NOMO-1 (cell line): ENCODE data around the gene ZNF384.
"Not testable (repeated sequence)": the region's sequence is repeated elsewhere in the genome, so short reads cannot be mapped to it uniquely, and the experiment has no call there.

Source experiments
- DNase-seq, 2 experiments: peaks; one replicate each; lab custom pipeline; 2025; ENCODE audit not compliant: unreplicated experiment in 2 of 2; lab: John Stamatoyannopoulos, UW

The ZNF384 gene

DNA sequence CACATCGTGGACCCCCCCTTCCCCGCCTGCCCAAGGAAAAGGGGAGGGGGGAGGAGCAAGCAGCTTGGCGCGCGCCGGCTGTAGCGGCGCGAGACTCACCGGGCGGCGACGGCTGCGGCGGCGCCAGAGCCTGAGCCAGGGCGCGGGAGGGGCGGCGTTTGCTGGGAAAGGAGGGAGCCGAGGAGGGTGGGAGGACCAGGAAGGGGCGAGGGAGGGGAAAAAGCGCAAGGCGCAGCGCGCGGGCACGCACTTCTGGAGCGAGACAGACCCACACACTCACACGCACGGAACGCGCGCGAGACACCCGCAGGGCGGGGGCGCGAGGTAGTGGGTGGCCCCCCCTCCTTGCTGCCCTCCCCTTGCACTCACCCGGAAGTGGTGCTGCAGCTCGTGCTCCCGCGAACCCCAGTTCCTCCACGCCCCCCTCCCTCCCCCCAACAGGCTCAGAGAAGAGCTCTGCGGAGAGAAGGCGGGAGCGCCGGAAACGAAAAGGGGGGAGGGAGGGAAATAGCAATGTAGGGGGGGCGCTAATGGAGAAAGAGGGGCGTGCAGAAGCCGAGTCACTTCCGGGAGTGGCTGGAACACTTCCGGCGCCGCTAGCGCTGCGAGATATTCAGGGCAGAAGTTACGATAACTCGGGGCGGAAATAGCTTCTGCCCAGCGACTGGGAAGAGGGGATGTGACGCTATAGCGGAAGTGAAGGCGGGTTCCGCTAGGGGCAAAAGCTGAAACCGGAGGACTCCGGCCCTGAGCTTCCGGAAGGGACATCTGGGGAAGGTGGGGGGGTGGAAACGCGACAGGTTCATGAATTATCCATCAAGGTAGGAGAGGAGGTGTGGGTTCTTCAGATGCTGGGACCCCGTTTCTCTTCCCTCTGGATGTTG, at the start of gene ZNF384:
ZNF384 (minus strand) TSS at position 377 of the 884 bp plus-strand sequence. CDS start 9,855 bp downstream, outside the sequence.
- peak; percentile 98 to 99 for DNase-seq

DNA sequence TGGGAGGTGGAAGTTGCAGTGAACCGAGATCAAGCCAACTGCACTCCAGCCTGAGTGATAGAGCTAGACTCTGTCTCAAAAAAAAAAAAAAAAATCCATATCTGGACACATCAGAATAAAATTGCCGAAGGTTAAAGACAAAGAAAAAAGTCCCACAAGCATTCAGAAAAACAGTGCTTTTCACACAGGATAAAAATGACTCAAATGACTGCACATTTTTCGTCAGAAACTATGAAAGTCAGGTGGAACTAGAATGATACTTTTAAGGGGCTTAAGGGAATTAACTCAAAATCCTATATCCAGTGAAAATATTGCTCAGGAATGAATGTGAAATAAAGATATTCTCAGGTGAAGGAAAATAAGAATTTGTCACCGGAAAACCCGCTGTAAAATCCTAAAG, 47.6 kb upstream of the ZNF384 start:
- no peak for DNase-seq

DNA sequence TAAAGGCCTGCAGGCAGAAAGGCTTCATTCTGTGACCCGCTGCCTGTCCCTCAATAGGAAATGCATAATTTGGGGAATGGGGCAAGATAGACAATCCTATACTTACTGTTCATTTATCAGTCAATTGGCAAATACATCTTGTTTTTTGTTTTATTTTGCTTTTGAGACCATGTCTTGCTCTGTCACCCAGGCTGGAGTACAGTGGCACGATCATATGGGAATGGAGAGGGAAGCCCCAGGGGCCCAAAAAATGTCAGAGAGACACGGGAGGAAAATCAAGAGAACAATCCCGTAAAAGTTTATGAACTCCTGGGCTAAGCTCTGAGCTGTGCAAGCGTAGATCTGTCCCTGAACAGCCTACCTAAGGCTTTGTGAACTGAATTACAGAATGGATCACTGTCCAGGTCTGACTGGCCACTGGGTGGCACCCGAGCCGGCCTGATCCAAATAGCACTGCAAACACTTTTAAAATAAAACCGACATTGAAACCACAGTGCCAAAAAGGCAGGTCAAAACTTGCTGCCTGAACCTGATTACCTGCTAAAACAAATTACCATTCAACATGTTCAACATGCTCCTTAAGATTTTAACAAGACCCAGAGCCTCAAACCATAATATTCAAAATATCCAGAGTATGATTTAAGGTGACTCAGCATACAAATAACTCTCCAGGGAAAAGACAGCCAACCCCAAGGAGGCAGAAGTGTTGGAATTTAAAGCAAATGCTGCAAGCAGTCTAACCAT, 46.4 kb upstream of the ZNF384 start:
- peak; percentile 29 to 56 for DNase-seq

DNA sequence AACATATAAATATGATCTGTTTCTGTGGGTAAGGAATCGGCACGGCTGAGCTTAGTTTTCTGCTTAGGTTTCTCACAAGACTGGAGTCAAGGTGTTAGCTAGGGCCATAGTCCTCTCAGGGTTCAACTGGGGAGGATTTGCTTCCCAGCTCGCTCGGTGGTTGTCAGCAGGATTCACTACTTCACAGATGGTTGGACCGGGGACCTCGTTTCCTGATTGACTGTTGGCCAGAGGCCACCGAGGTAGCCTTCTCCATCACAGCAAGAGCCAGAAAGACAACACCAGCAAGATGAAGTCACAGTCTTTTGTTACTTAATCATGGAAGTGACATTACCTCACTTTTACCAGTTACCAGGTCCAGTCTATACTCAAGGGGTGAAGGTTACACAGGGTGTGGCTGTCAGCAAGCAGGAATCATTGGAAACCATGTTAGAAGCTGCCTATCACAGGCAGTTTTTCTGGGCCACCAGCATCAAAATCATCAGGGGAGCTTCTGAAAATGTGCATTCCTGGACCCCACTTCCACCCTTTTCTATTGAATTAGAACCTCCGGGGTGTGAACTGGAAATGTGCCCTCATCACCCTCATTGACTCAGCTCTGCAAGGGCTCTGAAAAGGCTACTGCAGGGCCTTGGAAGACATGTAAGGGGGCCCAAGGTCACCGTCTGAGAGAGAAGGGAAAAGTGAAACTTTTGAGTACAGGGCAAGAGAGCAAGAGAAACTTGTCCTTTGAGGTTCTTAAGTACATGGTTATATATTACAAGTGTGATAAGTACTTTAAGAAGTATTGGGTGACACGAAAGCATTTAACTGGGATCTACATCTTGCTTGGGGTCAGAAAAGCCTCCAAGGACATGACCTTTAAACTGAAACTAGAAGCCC, 45.6 kb upstream of the ZNF384 start:
- no peak for DNase-seq

DNA sequence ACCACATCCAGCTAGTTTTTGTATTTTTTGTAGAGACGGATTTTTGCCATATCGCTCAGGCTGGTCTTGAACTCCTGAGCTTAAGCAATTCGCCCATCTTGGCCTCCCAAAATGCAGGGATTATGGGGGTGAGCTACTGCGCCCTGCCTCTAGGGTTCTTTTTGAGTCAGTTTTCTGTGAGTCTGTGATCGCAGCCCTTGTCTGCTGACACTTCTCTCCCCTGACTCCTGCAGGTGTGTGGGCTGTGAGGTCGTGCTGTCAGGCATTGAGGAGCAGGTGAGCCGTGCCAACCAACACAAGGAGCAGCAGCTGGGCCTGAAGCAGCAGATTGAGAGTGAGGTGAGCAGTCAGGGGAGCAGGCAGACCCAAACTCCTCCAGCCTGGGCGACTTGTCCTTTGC, 41.0 kb upstream of the ZNF384 start:
- DNase-seq, result no peak

DNA sequence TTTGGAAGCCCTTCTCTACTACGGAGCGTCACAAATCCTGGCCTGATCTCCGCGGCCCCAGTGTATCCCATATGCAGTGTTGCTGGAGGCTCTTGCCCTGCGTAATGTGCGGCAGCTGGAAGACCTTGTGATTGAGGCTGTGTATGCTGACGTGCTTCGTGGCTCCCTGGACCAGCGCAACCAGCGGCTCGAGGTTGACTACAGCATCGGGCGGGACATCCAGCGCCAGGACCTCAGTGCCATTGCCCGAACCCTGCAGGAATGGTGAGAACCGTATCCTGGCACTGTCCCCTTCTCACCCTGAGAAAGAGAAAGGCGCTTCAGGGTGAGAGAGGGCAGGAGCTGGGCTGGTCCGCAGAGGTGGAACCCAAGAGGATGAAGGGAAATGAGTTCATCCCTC, 40.0 kb upstream of the ZNF384 start:
- DNase-seq, result no peak

DNA sequence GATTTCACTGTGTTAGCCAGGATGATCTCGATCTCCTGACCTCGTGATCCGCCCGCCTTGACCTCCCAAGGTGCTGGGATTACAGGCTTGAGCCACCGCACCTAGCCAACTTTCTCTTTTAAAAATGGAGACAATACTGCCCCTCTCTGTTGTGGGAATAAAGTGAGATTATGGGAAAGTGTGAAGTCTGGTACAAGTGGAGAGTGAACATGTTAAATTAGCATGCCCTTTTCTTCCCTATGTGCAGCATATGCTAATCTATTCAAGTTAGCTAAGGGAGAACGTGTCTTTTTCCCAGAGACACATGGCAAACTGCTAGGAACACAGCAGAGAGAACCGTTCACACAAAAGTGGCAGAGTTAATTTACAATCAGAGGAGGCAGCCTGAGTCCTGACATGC, 36.2 kb upstream of the ZNF384 start:
- DNase-seq, result no peak

DNA sequence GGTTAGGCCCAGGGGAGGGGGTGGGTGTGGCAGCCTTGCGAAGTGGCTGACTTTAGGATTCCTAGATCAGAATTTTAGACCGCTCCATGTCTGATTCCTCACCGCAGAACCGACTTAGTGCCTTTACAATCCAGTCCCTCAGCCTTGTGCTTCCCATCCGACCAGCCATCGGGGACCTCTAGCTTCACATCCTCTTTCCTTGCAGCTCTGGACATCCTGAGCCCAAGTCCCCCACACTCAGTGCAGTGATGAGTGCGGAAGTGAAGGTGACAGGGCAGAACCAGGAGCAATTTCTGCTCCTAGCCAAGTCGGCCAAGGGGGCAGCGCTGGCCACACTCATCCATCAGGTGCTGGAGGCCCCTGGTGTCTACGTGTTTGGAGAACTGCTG, 35.2 kb upstream of the ZNF384 start:
- DNase-seq, result peak; percentile 38 to 68

DNA sequence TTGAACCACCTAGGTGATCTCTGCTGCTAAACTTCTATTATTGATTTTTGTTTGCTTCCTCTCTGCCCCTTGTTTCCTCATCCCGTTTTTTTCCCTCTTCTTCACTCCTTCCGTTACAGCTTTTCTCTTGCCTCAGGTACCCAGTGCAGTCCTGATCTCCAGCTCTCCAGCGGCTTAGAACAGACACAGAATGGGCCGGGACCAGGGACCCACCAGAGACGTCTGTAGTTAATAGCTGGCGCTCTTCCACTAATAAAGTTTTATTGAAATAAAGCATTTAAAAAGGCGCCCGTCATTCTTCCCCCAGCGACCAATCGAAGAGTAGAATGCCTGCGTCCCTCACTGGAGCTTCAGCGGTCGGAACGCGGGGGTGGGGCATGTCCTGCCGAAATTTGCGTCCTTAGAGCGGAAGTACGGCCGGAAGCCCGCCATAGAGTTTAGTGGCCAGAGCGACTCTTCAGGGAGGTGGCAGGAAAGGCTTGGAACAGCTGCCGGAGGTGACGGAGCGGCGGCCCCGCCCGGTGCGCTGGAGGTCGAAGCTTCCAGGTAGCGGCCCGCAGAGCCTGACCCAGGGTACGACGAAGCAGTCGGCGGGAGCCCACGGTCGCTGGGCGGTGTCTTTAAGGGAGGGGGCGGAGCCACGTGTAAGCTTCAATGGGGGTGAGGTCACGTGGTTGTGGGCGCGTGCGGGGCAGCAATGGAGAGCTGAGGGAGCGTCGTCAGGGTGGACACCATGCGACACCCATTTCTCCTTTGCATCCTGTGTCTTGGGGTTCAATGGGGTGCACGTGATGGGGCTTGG, 34.6 kb upstream of the ZNF384 start, which contains the start of gene COPS7A:
COPS7A (plus strand) TSS at position 440 of the 802 bp plus-strand sequence. CDS start 611 bp downstream, outside the sequence.
- peak; percentile 99 for DNase-seq

DNA sequence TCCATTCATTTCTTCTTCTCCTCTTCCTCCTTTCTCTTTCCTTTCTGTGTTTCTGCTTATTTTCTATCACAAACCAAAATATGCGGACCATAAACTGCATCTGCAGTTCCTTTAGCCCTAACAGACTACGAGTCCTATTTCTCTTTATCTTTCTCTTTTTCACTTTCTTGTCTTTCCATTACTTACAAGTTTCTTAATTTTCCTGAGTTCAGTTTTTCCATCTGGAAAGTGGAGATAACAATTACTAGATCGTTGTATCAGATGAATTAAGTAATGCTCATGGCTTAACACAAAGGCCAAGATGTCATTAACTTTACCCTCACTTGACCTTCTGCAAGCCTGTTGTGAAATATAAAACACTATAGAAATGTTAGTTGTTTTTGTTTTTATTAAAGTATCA, 33.7 kb upstream of the ZNF384 start:
- DNase-seq, result no peak

DNA sequence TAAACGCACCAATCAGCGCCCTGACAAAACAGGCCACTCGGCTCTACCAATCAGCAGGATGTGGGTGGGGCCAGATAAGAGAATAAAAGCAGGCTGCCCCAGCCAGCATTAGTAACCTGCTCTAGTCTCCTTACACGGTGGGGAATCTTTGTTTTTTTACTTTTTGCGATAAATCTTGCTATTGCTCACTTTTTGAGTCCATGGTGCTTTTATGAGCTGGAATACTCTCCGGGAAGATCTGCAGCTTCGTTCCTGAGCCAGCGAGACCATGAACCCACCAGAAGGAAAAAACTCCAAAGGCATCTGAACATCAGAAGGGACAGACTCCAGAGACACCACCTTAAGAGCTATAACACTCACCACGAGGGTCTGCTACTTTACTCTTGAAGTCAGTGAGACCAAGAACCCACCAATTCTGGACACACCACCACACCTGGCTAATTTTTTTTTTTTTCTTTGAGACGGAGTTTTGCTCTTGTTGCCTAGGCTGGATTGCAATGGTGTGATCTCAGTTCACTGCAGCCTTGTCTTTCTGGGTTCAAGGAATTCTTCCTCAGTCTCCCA, 27.8 kb upstream of the ZNF384 start:
- DNase-seq, result no peak

DNA sequence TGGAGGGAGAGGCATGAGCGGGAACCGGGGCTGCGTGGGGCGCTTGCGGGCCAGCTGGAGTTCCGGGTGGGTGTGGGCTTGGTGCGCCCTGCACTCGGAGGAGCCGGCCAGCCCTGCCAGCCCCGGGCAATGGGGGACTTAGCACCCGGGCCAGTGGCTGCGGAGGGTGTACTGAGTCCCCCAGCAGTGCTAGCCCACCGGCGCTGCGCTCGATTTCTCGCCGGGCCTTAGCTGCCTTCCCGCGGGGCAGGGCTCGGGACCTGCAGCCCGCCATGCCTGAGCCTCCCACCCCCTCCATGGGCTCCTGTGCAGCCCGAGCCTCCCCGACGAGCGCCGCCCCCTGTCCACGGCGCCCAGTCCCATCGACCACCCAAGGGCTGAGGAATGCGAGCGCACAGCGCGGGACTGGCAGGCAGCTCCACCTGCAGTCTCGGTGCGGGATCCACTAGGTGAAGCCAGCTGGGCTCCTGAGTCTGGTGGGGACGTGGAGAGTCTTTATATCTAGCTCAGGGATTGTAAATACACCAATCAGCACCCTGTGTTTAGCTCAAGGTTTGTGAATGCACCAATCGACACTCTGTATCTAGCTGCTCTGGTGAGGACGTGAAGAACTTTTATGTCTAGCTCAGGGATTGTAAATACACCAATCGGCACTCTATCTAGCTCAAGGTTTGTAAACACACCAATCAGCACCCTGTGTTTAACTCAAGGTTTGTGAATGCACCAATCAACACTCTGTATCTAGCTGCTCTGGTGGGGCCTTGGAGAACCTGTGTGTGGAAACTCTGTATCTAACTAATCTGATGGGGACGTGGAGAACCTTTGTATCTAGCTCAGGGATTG, 27.1 kb upstream of the ZNF384 start:
- DNase-seq, result not testable (repeated sequence)

DNA sequence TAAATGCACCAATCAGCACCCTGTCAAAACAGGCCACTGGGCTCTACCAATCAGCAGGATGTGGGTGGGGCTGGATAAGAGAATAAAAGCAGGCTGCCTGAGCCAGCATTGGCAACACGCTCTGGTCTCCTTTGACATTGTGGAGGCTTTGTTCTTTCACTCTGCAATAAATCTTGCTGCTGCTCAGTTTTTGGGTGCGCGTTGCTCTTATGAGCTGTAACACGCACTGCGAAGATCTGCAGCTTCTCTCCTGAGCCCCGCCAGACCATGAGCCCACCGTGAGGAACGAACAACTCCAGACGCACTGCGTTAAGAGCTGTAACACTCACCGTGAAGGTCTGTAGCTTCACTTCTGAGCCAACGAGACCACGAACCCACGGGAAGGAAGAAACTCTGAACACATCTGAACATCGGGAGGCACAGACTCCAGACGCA, 19.8 kb upstream of the ZNF384 start:
- DNase-seq, result no peak

DNA sequence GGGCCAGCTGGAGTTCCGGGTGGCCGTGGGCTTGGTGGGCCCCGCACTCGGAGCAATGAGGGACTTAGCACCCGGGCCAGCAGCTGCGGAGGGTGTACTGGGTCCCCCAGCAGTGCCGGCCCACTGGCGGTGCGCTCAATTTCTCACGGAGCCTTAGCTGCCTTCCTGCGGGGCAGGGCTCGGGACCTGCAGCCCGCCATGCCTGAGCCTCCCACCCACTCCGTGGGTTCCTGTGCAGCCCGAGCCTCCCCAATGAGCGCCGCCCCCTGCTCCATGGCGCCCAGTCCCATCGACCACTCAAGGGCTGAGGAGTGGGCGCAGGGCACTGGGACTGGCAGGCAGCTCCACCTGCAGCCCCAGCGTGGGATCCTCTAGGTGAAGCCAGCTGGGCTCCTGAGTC, 19.2 kb upstream of the ZNF384 start:
- not testable (repeated sequence) for DNase-seq

DNA sequence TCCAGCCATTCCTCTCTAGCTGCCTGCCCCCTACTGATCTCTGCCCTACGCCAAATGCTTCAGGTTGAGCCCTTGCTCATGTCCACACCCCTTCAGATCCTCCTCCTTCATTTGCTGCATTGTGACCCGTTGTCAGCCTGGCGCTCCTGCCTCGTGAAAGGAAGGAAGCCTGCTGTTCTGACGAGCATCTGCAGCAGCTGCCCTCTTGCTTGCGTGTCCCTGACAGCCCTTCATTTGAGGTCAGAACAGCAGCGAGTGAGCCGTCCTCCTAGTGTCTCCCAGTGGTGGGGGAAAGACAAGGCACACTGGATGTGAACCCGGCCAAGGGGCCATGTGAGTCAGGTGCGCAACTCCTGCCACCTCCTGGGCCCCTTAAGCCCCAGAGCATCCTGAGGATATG, 14.5 kb upstream of the ZNF384 start:
- no peak for DNase-seq

DNA sequence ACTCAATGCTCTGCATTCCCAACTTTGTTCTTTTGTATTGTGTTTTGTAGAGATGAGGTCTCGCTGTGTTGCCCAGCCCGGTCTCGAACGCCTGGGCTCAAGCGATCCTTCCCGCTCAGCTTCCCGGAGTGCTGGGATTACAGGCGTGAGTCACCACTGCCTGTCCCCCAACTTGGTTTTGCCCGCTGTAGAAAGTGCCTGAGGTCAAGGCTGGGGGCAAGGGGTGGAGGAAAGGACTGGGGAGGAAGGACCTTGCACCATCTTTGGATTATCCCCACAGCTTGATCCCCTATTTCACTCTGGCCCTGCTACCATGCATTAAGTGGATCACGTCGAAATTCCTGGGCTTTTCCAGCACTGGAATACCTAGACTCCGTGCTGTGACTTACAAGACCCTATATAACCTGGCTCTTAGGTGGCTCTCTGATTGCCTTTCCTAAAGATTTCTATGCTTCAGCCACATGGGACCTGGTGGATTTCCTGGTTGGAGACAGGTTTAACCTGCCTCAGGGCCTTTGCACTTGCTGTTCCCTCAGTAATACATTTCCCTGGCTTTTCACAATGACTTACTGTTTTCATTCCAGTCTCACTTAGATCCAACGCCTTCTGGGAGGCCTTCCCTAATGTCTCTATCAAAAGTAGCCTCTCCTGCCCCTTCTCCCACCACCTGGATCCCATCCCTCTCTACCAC, 12.0 kb upstream of the ZNF384 start:
- no peak for DNase-seq

DNA sequence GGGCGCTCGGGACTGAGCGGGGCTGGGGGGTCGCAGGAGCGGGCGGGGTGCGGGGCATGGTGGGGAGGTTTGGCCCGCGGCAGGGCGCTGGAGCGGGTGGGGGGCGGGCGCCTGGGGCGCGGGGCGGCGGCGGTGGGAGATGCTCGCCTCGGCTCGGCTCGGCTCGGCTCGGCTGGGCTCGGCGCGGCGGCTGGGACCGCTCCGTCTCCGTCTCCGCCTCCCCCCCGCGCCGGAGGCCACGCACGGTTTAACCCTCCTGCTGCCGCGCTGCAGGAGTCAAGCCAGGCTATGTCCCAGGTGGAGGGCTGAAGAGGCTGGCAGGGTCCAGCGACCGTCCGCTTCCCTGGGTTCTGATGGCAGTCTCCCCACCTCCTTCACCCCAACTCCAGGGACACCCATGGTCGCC, 11.5 kb upstream of the ZNF384 start, which contains the start of gene PIANP:
PIANP (minus strand) TSS at position 170 of the 406 bp plus-strand sequence. CDS start 2,754 bp downstream, outside the sequence.
- DNase-seq, result no peak
